Fibroblast of upper back skin (primary cell): ENCODE measurements around the gene COL21A1.
A peak's percentile ranks its signal among the peaks of the same experiment; 100 is the strongest.

Experiments
- DNase-seq: peaks from one replicate; pipeline ENCODE4 v3.0.0-alpha.2; 2013

The COL21A1 gene

GRCh38 chr6:56244528-56245253 lies 2.7 kb downstream of the COL21A1 start:
- DNase-seq: no peak

- DNase-seq: no peak
These were observed 3.3 kb downstream of the COL21A1 start for GRCh38 chr6:56244089-56244488.

- DNase-seq: no peak
These were observed 3.8 kb downstream of the COL21A1 start for GRCh38 chr6:56243518-56244070.

- no peak for DNase-seq
These were observed 5.0 kb downstream of the COL21A1 start for GRCh38 chr6:56242346-56242745.

- DNase-seq: no peak
These were observed 6.1 kb downstream of the COL21A1 start for GRCh38 chr6:56241124-56241802.

GRCh38 chr6:56238352-56238751 lies 9.0 kb downstream of the COL21A1 start:
- DNase-seq: no peak

- no peak for DNase-seq
These were observed 12.1 kb downstream of the COL21A1 start for GRCh38 chr6:56235245-56235644.

GRCh38 chr6:56232436-56232835 lies 14.9 kb downstream of the COL21A1 start:
- no peak for DNase-seq

GRCh38 chr6:56231827-56232226 lies 15.6 kb downstream of the COL21A1 start:
- DNase-seq: no peak

GRCh38 chr6:56230976-56231566 lies 16.3 kb downstream of the COL21A1 start:
- DNase-seq: no peak

- DNase-seq: peak; percentile 91
These were observed 20.1 kb downstream of the COL21A1 start for GRCh38 chr6:56227071-56227879.

- peak; percentile 81 for DNase-seq
These were observed 23.4 kb downstream of the COL21A1 start for GRCh38 chr6:56223995-56224394.

- peak; percentile 96 for DNase-seq
These were observed 24.9 kb downstream of the COL21A1 start for GRCh38 chr6:56222499-56222898.

GRCh38 chr6:56220078-56220477 lies 27.3 kb downstream of the COL21A1 start:
- DNase-seq: no peak

- DNase-seq: no peak
These were observed 32.7 kb downstream of the COL21A1 start for GRCh38 chr6:56214703-56215101.

GRCh38 chr6:56214041-56214702 lies 33.2 kb downstream of the COL21A1 start:
- DNase-seq: no peak

GRCh38 chr6:56211724-56212123 lies 35.7 kb downstream of the COL21A1 start:
- no peak for DNase-seq

- no peak for DNase-seq
These were observed 43.2 kb downstream of the COL21A1 start for GRCh38 chr6:56204134-56204533.

- no peak for DNase-seq
These were observed 47.4 kb downstream of the COL21A1 start for GRCh38 chr6:56199956-56200355.

- DNase-seq: peak; percentile 17
These were observed 53.5 kb downstream of the COL21A1 start for GRCh38 chr6:56193846-56194245.

- no peak for DNase-seq
These were observed 59.0 kb downstream of the COL21A1 start for GRCh38 chr6:56188429-56188828.

- DNase-seq: no peak
These were observed 59.7 kb downstream of the COL21A1 start for GRCh38 chr6:56187686-56188085.
